ELR (cell line): ENCODE results near the gene OR2K2.
A peak's percentile ranks its signal among the peaks of the same experiment; 100 is the strongest.
"Not testable (repeated sequence)": the region's sequence is repeated elsewhere in the genome, so short reads cannot be mapped to it uniquely, and the experiment has no call there.

ENCODE experiments used
- DNase-seq: peaks from one replicate; pipeline ENCODE4 v3.0.0-alpha.2; 2015; ENCODE audit warnings: low read depth

The OR2K2 gene

GRCh38 chr9:111298111-111298510, 31.9 kb downstream of the OR2K2 start:
- DNase-seq: no peak

- peak; percentile 31 for DNase-seq
Measured at GRCh38 chr9:111297066-111297824, 32.8 kb downstream of the OR2K2 start.

- DNase-seq: no peak
Measured at GRCh38 chr9:111294691-111295451, 35.2 kb downstream of the OR2K2 start.

- peak; percentile 87 for DNase-seq
Measured at GRCh38 chr9:111287127-111287526, 42.9 kb downstream of the OR2K2 start.

GRCh38 chr9:111284703-111285102, 45.3 kb downstream of the OR2K2 start:
- DNase-seq: no peak

- DNase-seq: no peak
Measured at GRCh38 chr9:111282845-111283244, 47.2 kb downstream of the OR2K2 start.

GRCh38 chr9:111280795-111281194, 49.2 kb downstream of the OR2K2 start:
- DNase-seq: not testable (repeated sequence)
